NB4 (cell line): ENCODE data around the gene CYP2D6.
A peak's percentile ranks its signal among the peaks of the same experiment; 100 is the strongest.

Experiments used
- CTCF ChIP-seq: IDR thresholded peaks from one replicate; pipeline ENCODE4 v1.5.1; 2012; ENCODE audit warnings: low read depth, low read length
- POLR2A ChIP-seq: IDR thresholded peaks from 2 replicates; pipeline ENCODE4 v1.6.1; 2011; ENCODE audit warnings: mild to moderate bottlenecking; ENCODE audit not compliant: insufficient read length; ENCODE audit errors: extremely low read depth

GRCh38 chr22:42090596-42091454 lies 39.8 kb downstream of the CYP2D6 start, which contains the start of gene NDUFA6:
- TF ChIP-seq POLR2A: peak; percentile 76
- TF ChIP-seq CTCF: peak; percentile 81
